Effector memory CD4-positive, alpha-beta T cell (primary cell): Measurements from ENCODE around the gene IL23A.

Experiments used
- DNase-seq, 3 donors: peaks; one replicate each; pipeline ENCODE4 v3.0.0-alpha.2; 2020
- H3K27ac ChIP-seq: 2 replicates; pipeline ENCODE4 v1.7.0; 2013; ENCODE audit warnings: mild to moderate bottlenecking, low read length, moderate library complexity; ENCODE audit not compliant: insufficient read depth, poor library complexity, severe bottlenecking
- H3K27me3 ChIP-seq: replicated peaks from 2 replicates; pipeline ENCODE4 v1.7.0; 2013; ENCODE audit warnings: mild to moderate bottlenecking, low read length; ENCODE audit not compliant: insufficient read depth, control insufficient read depth, poor library complexity, severe bottlenecking
- H3K36me3 ChIP-seq: 2 replicates; pipeline ENCODE4 v1.7.0; 2013; ENCODE audit warnings: mild to moderate bottlenecking, low read length, moderate library complexity; ENCODE audit not compliant: control insufficient read depth, insufficient read depth
- H3K4me1 ChIP-seq: 2 replicates; pipeline ENCODE4 v1.7.0; 2013; ENCODE audit warnings: low read length, mild to moderate bottlenecking; ENCODE audit not compliant: control insufficient read depth, insufficient read depth, poor library complexity, severe bottlenecking
- H3K4me3 ChIP-seq: 2 replicates; pipeline ENCODE4 v1.7.0; 2013; ENCODE audit warnings: low read length, low read depth, mild to moderate bottlenecking; ENCODE audit not compliant: insufficient read depth, poor library complexity, severe bottlenecking
- H3K9me3 ChIP-seq: 2 replicates; pipeline ENCODE4 v1.7.0; 2013; ENCODE audit warnings: mild to moderate bottlenecking, low read length, moderate library complexity; ENCODE audit not compliant: control insufficient read depth
- total RNA-seq, 3 donors: gene quantifications; one replicate each; lab custom pipeline; 2026; lab: John Stamatoyannopoulos, UW

IL23A gene
- total RNA-seq, result 53.4 to 159 (median 94.1) reads per million in 3 donors

- Histone ChIP-seq H3K4me1 (peaks cover 39% of the 10 kb centered on the region), H3K27me3 (no peaks in the 10 kb centered on the region), H3K27ac (peak within 1 kb of the TSS; percentile 94), H3K9me3 (no peaks in the 10 kb centered on the region), H3K4me3 (peak within 1 kb of the TSS; percentile 59), H3K36me3 (peaks cover 14% of the 10 kb centered on the region)
- DNase-seq, result peak; percentile 82 to 91 (median 87)
Observed at GRCh38 chr12:56338308-56339157, at the start of gene IL23A. Gene IL23A (plus strand): TSS chr12:56338884. CDS start chr12:56339045, 161 bp downstream.

- Histone ChIP-seq H3K4me3 (no peak overlapping the region), H3K4me1 (peaks cover 18% of the 10 kb centered on the region), H3K27me3 (no peaks in the 10 kb centered on the region), H3K36me3 (peaks cover 18% of the 10 kb centered on the region), H3K9me3 (no peaks in the 10 kb centered on the region), H3K27ac (no peak overlapping the region)
- DNase-seq, result no peak
Observed at GRCh38 chr12:56293795-56294194, 44.9 kb upstream of the IL23A start.

DNA sequence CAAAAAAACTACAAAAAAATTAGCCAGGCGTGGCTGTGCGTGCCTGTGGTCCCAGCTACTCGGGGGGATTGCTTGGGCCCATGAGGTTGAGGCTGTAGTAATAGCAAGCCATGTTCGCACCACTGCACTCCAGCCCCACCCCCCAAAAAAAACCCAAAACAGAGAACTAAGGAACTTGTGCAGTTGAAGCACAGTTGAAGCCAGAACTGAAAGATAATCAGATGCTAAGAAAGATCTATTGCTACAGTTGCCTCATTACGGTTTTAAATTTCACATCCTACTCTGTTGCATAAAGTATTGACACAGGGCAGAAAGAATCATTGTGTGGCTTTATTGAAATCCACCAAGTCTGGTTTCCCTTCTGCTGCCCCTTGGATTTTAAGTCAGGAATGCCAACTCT, 42.4 kb upstream of the IL23A start:
- no peak for DNase-seq
- peaks cover 7% of the 10 kb centered on the region for H3K36me3 ChIP-seq
- H3K9me3 ChIP-seq, result no peaks in the 10 kb centered on the region
- peaks cover 32% of the 10 kb centered on the region for H3K4me1 ChIP-seq
- H3K4me3 ChIP-seq, result no peak overlapping the region
- H3K27ac ChIP-seq, result no peak overlapping the region
- no peaks in the 10 kb centered on the region for H3K27me3 ChIP-seq

DNA sequence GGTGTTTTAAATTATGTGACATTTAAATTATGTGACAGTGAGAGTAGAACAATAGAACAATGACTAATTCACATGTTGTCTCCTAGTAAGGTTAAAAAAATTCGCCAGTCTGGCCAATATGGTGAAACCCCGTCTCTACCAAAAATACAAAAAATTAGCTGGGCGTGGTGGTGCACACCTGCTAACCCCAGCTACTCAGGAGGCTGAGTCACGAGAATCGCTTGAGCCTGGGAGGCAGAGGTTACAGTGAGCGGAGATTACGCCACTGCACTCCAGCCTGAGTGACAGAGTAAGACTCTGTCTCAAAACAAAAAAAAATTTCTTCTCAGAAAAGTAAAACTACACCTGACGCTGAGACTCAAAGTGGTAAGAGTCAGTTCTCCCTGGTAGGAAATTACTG, 41.3 kb upstream of the IL23A start:
- Histone ChIP-seq H3K9me3 (no peaks in the 10 kb centered on the region), H3K4me1 (peaks cover 30% of the 10 kb centered on the region), H3K36me3 (peaks cover 4% of the 10 kb centered on the region), H3K27me3 (no peaks in the 10 kb centered on the region), H3K4me3 (no peak overlapping the region), H3K27ac (no peak overlapping the region)
- DNase-seq, result no peak

DNA sequence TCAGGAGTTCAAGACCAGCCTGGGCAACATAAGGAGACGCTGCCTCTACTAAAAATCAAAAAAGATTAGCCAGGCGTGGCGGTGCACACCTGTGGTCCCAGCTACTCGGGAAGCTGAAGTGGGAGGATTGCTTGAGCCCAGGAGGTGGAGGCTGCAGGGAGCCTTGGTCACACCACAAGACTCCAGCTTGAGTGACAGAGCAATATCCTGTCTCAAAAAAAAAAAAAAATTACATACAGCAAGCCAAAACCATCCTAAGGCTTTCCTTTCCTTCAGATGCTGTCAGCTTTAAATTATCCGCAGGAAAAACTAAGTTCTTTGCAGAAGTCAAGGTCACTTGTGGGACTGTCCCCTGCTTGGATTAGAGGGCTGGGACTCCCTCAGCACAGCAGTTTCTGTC, 39.9 kb upstream of the IL23A start:
- DNase-seq, result no peak
- peaks cover 32% of the 10 kb centered on the region for H3K4me1 ChIP-seq
- H3K27me3 ChIP-seq, result no peaks in the 10 kb centered on the region
- peak overlapping the region; percentile 94 for H3K27ac ChIP-seq
- H3K4me3 ChIP-seq, result peak overlapping the region; percentile 79
- no peaks in the 10 kb centered on the region for H3K9me3 ChIP-seq
- H3K36me3 ChIP-seq, result no peaks in the 10 kb centered on the region

DNA sequence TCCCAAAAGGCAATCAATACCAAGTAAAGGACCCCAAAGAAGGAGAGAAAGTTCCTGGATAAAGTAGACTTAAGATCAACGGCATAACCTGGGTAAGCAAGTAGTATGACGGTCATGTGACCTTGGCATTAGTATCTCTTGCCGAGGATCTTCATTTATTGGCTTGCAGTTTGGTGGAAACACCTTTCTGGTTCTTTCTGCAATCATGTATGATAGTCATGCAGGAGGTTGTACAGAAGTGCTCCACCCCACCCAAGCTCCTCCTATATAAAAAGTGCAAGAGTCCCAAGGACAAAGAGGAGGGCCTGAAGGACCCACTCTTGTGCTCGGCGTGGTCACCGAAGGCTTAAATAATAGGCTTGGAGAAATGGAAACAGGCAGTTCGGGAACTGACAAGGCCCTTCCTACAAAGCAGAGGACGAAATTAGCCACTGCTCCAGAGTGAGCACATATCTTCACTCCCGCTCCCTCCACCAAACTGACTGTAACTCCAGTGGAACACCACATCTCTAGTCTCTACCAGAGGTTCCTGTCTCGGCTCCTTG, 39.3 kb upstream of the IL23A start:
- DNase-seq, result no peak
- H3K4me1 ChIP-seq, result peaks cover 32% of the 10 kb centered on the region

DNA sequence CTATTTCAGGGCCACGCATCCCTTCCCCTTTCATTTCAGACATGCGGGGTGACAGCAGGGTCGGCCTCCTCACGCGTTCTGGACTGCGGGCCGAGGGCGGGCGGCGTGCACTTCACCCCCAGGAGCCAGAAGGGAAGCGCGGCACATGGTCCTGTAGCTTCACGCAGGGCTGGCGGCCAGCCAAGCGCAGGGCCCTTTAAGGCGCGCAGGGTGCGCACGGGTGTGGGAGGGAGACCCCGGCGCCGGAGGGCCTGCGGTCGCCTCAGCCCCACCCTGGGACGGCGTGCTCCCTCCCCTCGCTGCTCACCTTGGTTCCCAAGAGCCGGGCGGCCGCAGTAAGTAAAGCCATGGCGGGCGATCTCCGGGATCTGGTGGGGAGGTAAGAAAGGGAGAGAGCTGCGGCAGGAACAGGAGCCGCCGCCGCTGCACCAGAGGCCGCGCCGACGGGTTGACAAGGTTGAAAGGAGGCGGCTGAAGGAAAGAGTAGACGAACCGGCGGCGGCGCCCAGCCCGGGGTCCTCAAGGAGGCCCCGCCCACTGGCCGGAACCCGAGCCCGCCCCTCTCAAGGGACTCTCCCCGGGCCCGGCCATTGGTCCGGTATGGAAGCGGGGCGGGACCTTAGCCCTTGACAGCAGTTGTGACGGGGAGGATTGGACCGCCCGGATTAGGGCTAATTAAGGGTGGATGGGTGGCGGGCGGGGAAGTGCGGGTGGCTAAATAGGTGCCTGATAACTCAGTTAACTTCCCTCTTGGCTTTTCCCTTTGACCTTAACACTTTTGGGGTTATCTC, 38.6 kb upstream of the IL23A start, which contains the start of gene CS:
Gene CS, minus strand, starts transcription at position 478 of the 791 bp plus-strand sequence. Its CDS starts 129 bp downstream, at position 349.
- Histone ChIP-seq H3K27ac (peak within 1 kb of the TSS; percentile 94), H3K27me3 (no peaks in the 10 kb centered on the region), H3K4me3 (peak within 1 kb of the TSS; percentile 79), H3K9me3 (no peaks in the 10 kb centered on the region), H3K36me3 (no peaks in the 10 kb centered on the region), H3K4me1 (peaks cover 32% of the 10 kb centered on the region)
- DNase-seq, result peak; percentile 97 to 99 (median 98)

More for the DNA sequence above, 39.3 kb upstream of the IL23A start:
- Histone ChIP-seq H3K27me3 (no peaks in the 10 kb centered on the region), H3K36me3 (no peaks in the 10 kb centered on the region), H3K27ac (peak overlapping the region; percentile 94), H3K9me3 (no peaks in the 10 kb centered on the region), H3K4me3 (peak overlapping the region; percentile 79)

GRCh38 chr12:56300644-56301464, 37.8 kb upstream of the IL23A start:
- H3K27me3 ChIP-seq, result no peaks in the 10 kb centered on the region
- H3K4me3 ChIP-seq, result peak overlapping the region; percentile 44
- H3K36me3 ChIP-seq, result no peaks in the 10 kb centered on the region
- H3K27ac ChIP-seq, result peak overlapping the region; percentile 94
- no peaks in the 10 kb centered on the region for H3K9me3 ChIP-seq
- no peak for DNase-seq
- peaks cover 32% of the 10 kb centered on the region for H3K4me1 ChIP-seq

DNA sequence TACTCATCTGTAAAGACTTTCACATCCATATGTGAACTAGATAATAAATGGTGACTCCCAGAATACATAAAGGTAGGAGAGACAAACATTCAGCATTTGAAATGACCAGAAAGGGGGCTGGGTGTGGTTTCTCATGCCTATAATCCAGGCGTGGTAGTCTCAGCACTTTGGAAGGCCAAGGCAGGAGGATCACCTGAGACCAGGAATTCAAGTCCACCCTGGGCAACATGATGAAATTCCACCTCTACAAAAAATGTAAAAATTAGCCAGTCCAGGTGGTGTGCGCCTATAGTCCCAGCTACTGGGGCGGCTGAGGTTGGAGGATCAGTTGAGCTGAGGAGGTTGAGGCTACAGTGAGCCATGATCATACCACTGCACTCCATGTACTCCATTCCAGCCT, 34.4 kb upstream of the IL23A start:
- Histone ChIP-seq H3K27me3 (no peaks in the 10 kb centered on the region), H3K4me1 (peaks cover 20% of the 10 kb centered on the region), H3K27ac (no peak overlapping the region), H3K36me3 (peaks cover 2% of the 10 kb centered on the region), H3K9me3 (no peaks in the 10 kb centered on the region), H3K4me3 (no peak overlapping the region)
- no peak for DNase-seq
